GM12878 (cell line): Measurements from ENCODE around the gene DUT. TPM values are rescaled to one million over a fixed set of nuclear protein-coding genes. Genes with fewer than 3 reads are reported as not detected.

Source experiments
- ATAC-seq: fragments of 200-7000 bp; cut with Tn5 transposase; 3 replicates; pipeline ENCODE4 v1.9.1; 2020; ENCODE audit warnings: mild to moderate bottlenecking, moderate library complexity
- BruUV-seq: library from RNA; stranded (reverse); fragments of 400-500 nt; replicated peaks from 2 replicates; lab custom pipeline; 2021; lab: Mats Ljungman, UMichigan
- CTCF ChIA-PET: fragments of 300-600 bp; sonication (Branson Sonifier 250); formaldehyde crosslinking; extraction: SDS; loops from one replicate; lab custom pipeline; 2021; ENCODE audit warnings: inconsistent platforms; lab: Yijun Ruan, JAX
- POLR2A ChIA-PET: fragments of 350-600 bp; formaldehyde crosslinking; extraction: SDS; loops from one replicate; lab custom pipeline; 2021; ENCODE audit warnings: inconsistent platforms; lab: Charles Lee
- RAD21 ChIA-PET: fragments of 300-600 bp; sonication (Branson Sonifier 250); formaldehyde crosslinking; loops from one replicate; lab custom pipeline; 2023; ENCODE audit warnings: antibody characterized with exemption; ENCODE audit not compliant: unreplicated experiment; lab: Charles Lee
- SMC1A ChIA-PET: fragments of 300-600 bp; sonication (Branson Sonifier 250); formaldehyde crosslinking; loops from one replicate; lab custom pipeline; 2023; ENCODE audit not compliant: unreplicated experiment, uncharacterized antibody; lab: Charles Lee
- DNase-seq: peaks from one replicate; pipeline ENCODE4 v3.0.0-alpha.2; 2011; ENCODE audit warnings: low read depth, low spot score
- FAIRE-seq: peaks from 3 replicates; lab custom pipeline; 2011; peaks lifted over from hg19 to GRCh38; lab: Jason Lieb, UNC
- H2AFZ ChIP-seq: 2 replicates; pipeline ENCODE4 v1.6.0; 2011; ENCODE audit warnings: low read depth, low read length, control low read depth; ENCODE audit not compliant: control insufficient read depth
- H3K27ac ChIP-seq: 2 replicates; pipeline ENCODE4 v1.5.1; 2011; ENCODE audit warnings: control low read depth; ENCODE audit not compliant: control insufficient read depth, insufficient read depth
- H3K27me3 ChIP-seq, 2 experiments: replicated peaks in 1 of 2; 2 replicates each; pipeline versions ENCODE4 v1.6.0 to v1.6.1; 2011; ENCODE audit warnings: low read length in 1 of 2; ENCODE audit not compliant: control insufficient read depth in 2 of 2, insufficient read depth in 2 of 2
- H3K36me3 ChIP-seq, 2 experiments: 2 replicates each; pipeline ENCODE4 v1.5.1; 2011; ENCODE audit warnings: low read length in 1 of 2; ENCODE audit not compliant: control insufficient read depth in 2 of 2, insufficient read depth in 2 of 2
- H3K4me1 ChIP-seq: 2 replicates; pipeline ENCODE4 v1.6.1; 2011; ENCODE audit warnings: mild to moderate bottlenecking, low read length, moderate library complexity, mixed read lengths; ENCODE audit not compliant: control insufficient read depth, insufficient read depth
- H3K4me2 ChIP-seq: 2 replicates; pipeline ENCODE4 v1.6.0; 2011; ENCODE audit warnings: control low read depth; ENCODE audit not compliant: control insufficient read depth, insufficient read depth
- H3K4me3 ChIP-seq: fragments of 200-600 bp; sonication (generic); 2 replicates; pipeline ENCODE4 v1.5.1; 2016
- H3K79me2 ChIP-seq: 2 replicates; pipeline ENCODE4 v1.6.0; 2011; ENCODE audit warnings: low read length; ENCODE audit not compliant: control insufficient read depth, insufficient read depth
- H3K9ac ChIP-seq: 2 replicates; pipeline ENCODE4 v1.8.0; 2011; ENCODE audit warnings: low read length, control low read depth, mixed read lengths; ENCODE audit not compliant: control insufficient read depth, insufficient read depth
- H3K9me3 ChIP-seq: replicated peaks from 3 replicates; pipeline ENCODE4 v1.5.1; 2011; ENCODE audit warnings: mild to moderate bottlenecking, low read length; ENCODE audit not compliant: control insufficient read depth, insufficient read depth
- H4K20me1 ChIP-seq: 2 replicates; pipeline ENCODE4 v1.6.0; 2011; ENCODE audit not compliant: control insufficient read depth, insufficient read depth
- DPF2 ChIP-seq: fragments of 450-650 bp; IDR thresholded peaks from 2 replicates; pipeline ENCODE4 v1.6.1; 2017; ENCODE audit warnings: mild to moderate bottlenecking
- FOXK2 ChIP-seq: fragments of 450-650 bp; IDR thresholded peaks from 2 replicates; pipeline ENCODE4 v1.6.1; 2017; ENCODE audit warnings: mild to moderate bottlenecking, moderate library complexity
- GABPA ChIP-seq: IDR thresholded peaks from 2 replicates; pipeline ENCODE4 v1.6.1; 2014; ENCODE audit warnings: antibody characterized with exemption, low read depth, mild to moderate bottlenecking, inconsistent platforms
- KLF5 ChIP-seq: fragments of 450-650 bp; IDR thresholded peaks from 2 replicates; pipeline ENCODE4 v1.6.1; 2014; ENCODE audit warnings: mild to moderate bottlenecking; ENCODE audit not compliant: partially characterized antibody
- MTA3 ChIP-seq: IDR thresholded peaks from 2 replicates; pipeline ENCODE4 v1.6.1; 2012; ENCODE audit warnings: low read length, inconsistent platforms, borderline replicate concordance
- POLR2A ChIP-seq: IDR thresholded peaks from 2 replicates; pipeline ENCODE4 v1.6.1; 2011; ENCODE audit warnings: low read depth, mild to moderate bottlenecking, low read length
- RUNX3 ChIP-seq: IDR thresholded peaks from 2 replicates; pipeline ENCODE4 v1.6.1; 2012; ENCODE audit warnings: low read length, inconsistent platforms
- SP1 ChIP-seq: IDR thresholded peaks from one replicate; pipeline ENCODE4 v1.6.1; 2011; ENCODE audit warnings: low read depth, low read length
- TCF7 ChIP-seq: IDR thresholded peaks from 2 replicates; pipeline ENCODE4 v1.6.1; 2014; ENCODE audit warnings: antibody characterized with exemption, borderline replicate concordance
- YBX1 ChIP-seq: fragments of 450-650 bp; IDR thresholded peaks from 2 replicates; pipeline ENCODE4 v1.6.1; 2016; ENCODE audit warnings: antibody characterized with exemption
- ZNF217 ChIP-seq: fragments of 450-650 bp; IDR thresholded peaks from 2 replicates; pipeline ENCODE4 v1.6.1; 2017; ENCODE audit warnings: antibody characterized with exemption, mild to moderate bottlenecking
- ZNF24 ChIP-seq: fragments of 450-650 bp; IDR thresholded peaks from 2 replicates; pipeline ENCODE4 v1.6.1; 2017; ENCODE audit warnings: antibody characterized with exemption, mild to moderate bottlenecking
- WGBS: methylation state at CpG from one replicate; pipeline ENCODE4 v1.1.6; 2016; ENCODE audit warnings: low lambda C conversion rate; ENCODE audit not compliant: insufficient replicate concordance, insufficient coverage; ENCODE audit errors: missing lambda C conversion rate; 5-methylcytosine and 5-hydroxymethylcytosine counted together
- in situ Hi-C: fragments of 300-500 bp; cut with MboI; formaldehyde crosslinking; loops from 9 replicates; pipeline ENCODE4 v1.14.3; 2018; ENCODE audit warnings: mixed read lengths
- intact Hi-C: fragments of 100-400 bp; cut with micrococcal nuclease; formaldehyde crosslinking; loops from one replicate; pipeline ENCODE4 v1.14.2; 2022; ENCODE audit not compliant: unreplicated experiment
- polyA plus RNA-seq, 11 experiments: library from polyadenylated mRNA; depleted of rRNA in 4 of 11; unstranded in 6 of 11; stranded (reverse) in 5 of 11; fragments of >200 nt; fragmentation: Nextera tagmentation in 4 of 11; fragmentation: Illumina TruSeq in 1 of 11; extraction: Ambion mirVana in 4 of 11; extraction: Trizol in 1 of 11; gene quantifications; 1 replicate in 1 of 11; 2 replicates in 10 of 11; pipeline versions ENCODE4 v1.2.1 to v1.2.3, GENCODE V29; 2011 to 2016; ENCODE audit warnings: inconsistent platforms in 2 of 11, missing spikeins in 2 of 11, low read depth in 1 of 11
- total RNA-seq, 4 experiments: library from RNA; depleted of rRNA in 3 of 4; stranded (reverse); fragments of >200 nt in 3 of 4; fragmentation: Illumina TruSeq in 1 of 4; extraction: Trizol in 1 of 4; gene quantifications; 2 replicates each; pipeline versions ENCODE4 v1.2.1 to v1.2.3, GENCODE V29; 2013 to 2021
- TF ChIP-seq, protein P1 (sequence below): IDR thresholded peaks from 2 replicates; pipeline ENCODE4 v1.6.1; 2011; ENCODE audit warnings: low read depth, mild to moderate bottlenecking, low read length, moderate library complexity, borderline replicate concordance; ENCODE audit errors: extremely low read depth
- TF ChIP-seq, protein P2 (sequence below), 3 experiments: IDR thresholded peaks in 2 of 3; conservative IDR thresholded peaks in 1 of 3; 2 replicates each; pipeline ENCODE4 v1.5.1; 2011; ENCODE audit warnings: low read depth in 3 of 3, low read length in 3 of 3, mild to moderate bottlenecking in 3 of 3, control low read depth in 2 of 3, moderate library complexity in 2 of 3, inconsistent platforms in 1 of 3, mixed read lengths in 1 of 3; ENCODE audit not compliant: control insufficient read depth in 2 of 3, insufficient read depth in 1 of 3; ENCODE audit errors: extremely low read depth in 1 of 3
- TF ChIP-seq, protein P3 (sequence below): fragments of 450-650 bp; IDR thresholded peaks from 2 replicates; pipeline ENCODE4 v1.6.1; 2018; ENCODE audit warnings: borderline replicate concordance, mild to moderate bottlenecking; ENCODE audit not compliant: partially characterized antibody
- TF ChIP-seq, protein P4 (sequence below): fragments of 450-650 bp; IDR thresholded peaks from 2 replicates; pipeline ENCODE4 v1.6.1; 2017; ENCODE audit warnings: antibody characterized with exemption, mild to moderate bottlenecking, moderate library complexity
- TF ChIP-seq, protein P5 (sequence below): fragments of 150-350 bp; IDR thresholded peaks from 2 replicates; pipeline ENCODE4 v1.6.1; 2014; ENCODE audit warnings: mild to moderate bottlenecking, low read depth, low read length

Gene DUT
- total and polyA plus RNA-seq, 10 of the 15 experiments (the other 5 are each of a cell fraction or from before 2014, with no cell fraction given), result 20.1 to 452 (median 149) TPM

DNA sequence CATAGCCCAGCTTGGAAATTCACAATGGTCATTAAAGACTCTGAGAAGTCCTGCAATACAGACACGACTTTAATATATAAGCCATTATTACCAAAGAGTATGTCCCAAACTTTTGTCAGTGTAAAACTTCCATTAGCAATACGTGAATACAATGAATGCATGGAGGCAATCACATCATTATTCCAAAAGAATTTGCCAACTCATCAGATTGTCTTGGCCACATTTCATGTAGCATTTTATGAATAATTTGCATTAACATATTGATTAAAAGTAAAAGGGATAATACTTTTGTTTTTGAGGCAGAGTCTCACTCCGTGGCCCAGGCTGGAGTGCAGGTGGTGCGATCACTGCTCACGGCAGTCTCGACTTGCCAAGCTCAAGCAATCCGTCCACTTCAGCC lies 7.9 kb upstream of the DUT start:
- no peak for ATAC-seq
- Histone ChIP-seq H3K4me2 (no peak overlapping the region), H3K9me3 (no peaks in the 10 kb centered on the region), H4K20me1 (no peaks in the 10 kb centered on the region), H3K4me1 (peaks cover 11% of the 10 kb centered on the region; the same call in 1 of the 2 replicates), H3K79me2 (no peaks in the 10 kb centered on the region), H3K4me3 (no peak overlapping the region), H3K36me3 (no peaks in the 10 kb centered on the region), H3K27me3 (no peaks in the 10 kb centered on the region), H2AFZ (no peak overlapping the region), H3K9ac (no peak overlapping the region), H3K27ac (no peak overlapping the region)
- WGBS, result 91% methylated on average over 7 of the region's 7 CpGs
- POLR2A ChIA-PET, result no interaction called here
- SMC1A ChIA-PET, result interaction anchor here (2.1 kb wide), 1 partner anchor 29 kb away, joined by 5 read pairs; no protein-coding TSS in a partner anchor
- no peak for FAIRE-seq
- in situ Hi-C loops, result no loop called here
- intact Hi-C loops, result no loop called here
- RAD21 ChIA-PET, result interaction anchor here (1.6 kb wide), 1 partner anchor 29 kb away, joined by 3 read pairs; no protein-coding TSS in a partner anchor
- CTCF ChIA-PET, result interaction anchor here (1.2 kb wide), 1 partner anchor 25 kb away, joined by 3 read pairs; no protein-coding TSS in a partner anchor
- BruUV-seq, result no TSS peak
- DNase-seq, result no peak
- TF ChIP-seq DPF2 (no peak), MTA3 (no peak), RUNX3 (no peak), POLR2A (no peak), ZNF217 (no peak), SP1 (no peak), GABPA (no peak), TCF7 (no peak), YBX1 (no peak), FOXK2 (no peak), ZNF24 (no peak), KLF5 (no peak)
- TF ChIP-seq, protein P1, sequence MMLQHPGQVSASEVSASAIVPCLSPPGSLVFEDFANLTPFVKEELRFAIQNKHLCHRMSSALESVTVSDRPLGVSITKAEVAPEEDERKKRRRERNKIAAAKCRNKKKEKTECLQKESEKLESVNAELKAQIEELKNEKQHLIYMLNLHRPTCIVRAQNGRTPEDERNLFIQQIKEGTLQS, result no peak
- TF ChIP-seq, protein P2, sequence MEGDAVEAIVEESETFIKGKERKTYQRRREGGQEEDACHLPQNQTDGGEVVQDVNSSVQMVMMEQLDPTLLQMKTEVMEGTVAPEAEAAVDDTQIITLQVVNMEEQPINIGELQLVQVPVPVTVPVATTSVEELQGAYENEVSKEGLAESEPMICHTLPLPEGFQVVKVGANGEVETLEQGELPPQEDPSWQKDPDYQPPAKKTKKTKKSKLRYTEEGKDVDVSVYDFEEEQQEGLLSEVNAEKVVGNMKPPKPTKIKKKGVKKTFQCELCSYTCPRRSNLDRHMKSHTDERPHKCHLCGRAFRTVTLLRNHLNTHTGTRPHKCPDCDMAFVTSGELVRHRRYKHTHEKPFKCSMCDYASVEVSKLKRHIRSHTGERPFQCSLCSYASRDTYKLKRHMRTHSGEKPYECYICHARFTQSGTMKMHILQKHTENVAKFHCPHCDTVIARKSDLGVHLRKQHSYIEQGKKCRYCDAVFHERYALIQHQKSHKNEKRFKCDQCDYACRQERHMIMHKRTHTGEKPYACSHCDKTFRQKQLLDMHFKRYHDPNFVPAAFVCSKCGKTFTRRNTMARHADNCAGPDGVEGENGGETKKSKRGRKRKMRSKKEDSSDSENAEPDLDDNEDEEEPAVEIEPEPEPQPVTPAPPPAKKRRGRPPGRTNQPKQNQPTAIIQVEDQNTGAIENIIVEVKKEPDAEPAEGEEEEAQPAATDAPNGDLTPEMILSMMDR (IDR thresholded peaks at IDR 0.05 in 2 of 3, conservative IDR thresholded peaks at IDR 0.05 in 1 of 3; ENCODE audit: control insufficient read depth in 2 of 3, extremely low read depth in 1 of 3, insufficient read depth in 1 of 3, low read depth in 3 of 3, low read length in 3 of 3), result no peak
- TF ChIP-seq, protein P3, sequence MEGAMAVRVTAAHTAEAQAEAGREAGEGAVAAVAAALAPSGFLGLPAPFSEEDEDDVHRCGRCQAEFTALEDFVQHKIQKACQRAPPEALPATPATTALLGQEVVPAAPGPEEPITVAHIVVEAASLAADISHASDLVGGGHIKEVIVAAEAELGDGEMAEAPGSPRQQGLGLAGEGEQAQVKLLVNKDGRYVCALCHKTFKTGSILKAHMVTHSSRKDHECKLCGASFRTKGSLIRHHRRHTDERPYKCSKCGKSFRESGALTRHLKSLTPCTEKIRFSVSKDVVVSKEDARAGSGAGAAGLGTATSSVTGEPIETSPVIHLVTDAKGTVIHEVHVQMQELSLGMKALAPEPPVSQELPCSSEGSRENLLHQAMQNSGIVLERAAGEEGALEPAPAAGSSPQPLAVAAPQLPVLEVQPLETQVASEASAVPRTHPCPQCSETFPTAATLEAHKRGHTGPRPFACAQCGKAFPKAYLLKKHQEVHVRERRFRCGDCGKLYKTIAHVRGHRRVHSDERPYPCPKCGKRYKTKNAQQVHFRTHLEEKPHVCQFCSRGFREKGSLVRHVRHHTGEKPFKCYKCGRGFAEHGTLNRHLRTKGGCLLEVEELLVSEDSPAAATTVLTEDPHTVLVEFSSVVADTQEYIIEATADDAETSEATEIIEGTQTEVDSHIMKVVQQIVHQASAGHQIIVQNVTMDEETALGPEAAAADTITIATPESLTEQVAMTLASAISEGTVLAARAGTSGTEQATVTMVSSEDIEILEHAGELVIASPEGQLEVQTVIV, result no peak
- TF ChIP-seq, protein P4, sequence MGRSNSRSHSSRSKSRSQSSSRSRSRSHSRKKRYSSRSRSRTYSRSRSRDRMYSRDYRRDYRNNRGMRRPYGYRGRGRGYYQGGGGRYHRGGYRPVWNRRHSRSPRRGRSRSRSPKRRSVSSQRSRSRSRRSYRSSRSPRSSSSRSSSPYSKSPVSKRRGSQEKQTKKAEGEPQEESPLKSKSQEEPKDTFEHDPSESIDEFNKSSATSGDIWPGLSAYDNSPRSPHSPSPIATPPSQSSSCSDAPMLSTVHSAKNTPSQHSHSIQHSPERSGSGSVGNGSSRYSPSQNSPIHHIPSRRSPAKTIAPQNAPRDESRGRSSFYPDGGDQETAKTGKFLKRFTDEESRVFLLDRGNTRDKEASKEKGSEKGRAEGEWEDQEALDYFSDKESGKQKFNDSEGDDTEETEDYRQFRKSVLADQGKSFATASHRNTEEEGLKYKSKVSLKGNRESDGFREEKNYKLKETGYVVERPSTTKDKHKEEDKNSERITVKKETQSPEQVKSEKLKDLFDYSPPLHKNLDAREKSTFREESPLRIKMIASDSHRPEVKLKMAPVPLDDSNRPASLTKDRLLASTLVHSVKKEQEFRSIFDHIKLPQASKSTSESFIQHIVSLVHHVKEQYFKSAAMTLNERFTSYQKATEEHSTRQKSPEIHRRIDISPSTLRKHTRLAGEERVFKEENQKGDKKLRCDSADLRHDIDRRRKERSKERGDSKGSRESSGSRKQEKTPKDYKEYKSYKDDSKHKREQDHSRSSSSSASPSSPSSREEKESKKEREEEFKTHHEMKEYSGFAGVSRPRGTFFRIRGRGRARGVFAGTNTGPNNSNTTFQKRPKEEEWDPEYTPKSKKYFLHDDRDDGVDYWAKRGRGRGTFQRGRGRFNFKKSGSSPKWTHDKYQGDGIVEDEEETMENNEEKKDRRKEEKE, result no peak
- TF ChIP-seq, protein P5, sequence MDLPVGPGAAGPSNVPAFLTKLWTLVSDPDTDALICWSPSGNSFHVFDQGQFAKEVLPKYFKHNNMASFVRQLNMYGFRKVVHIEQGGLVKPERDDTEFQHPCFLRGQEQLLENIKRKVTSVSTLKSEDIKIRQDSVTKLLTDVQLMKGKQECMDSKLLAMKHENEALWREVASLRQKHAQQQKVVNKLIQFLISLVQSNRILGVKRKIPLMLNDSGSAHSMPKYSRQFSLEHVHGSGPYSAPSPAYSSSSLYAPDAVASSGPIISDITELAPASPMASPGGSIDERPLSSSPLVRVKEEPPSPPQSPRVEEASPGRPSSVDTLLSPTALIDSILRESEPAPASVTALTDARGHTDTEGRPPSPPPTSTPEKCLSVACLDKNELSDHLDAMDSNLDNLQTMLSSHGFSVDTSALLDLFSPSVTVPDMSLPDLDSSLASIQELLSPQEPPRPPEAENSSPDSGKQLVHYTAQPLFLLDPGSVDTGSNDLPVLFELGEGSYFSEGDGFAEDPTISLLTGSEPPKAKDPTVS, result no peak
